Fibroblast of lung (primary cell): Measurements from ENCODE around the gene ARHGAP45. TPM values are rescaled to one million over a fixed set of nuclear protein-coding genes. Genes with fewer than 3 reads are reported as not detected.

Experiments
- DNase-seq, 2 donors: peaks; one replicate each; pipeline versions ENCODE4 v3.0.0 to v3.0.0-alpha.2; 2010; ENCODE audit warnings: low read depth in 2 of 2
- H2AFZ ChIP-seq: 2 replicates; pipeline ENCODE4 v1.5.1; 2012; ENCODE audit warnings: low read length, control low read depth, inconsistent platforms
- H3K27ac ChIP-seq: 2 replicates; pipeline ENCODE4 v1.5.1; 2011; ENCODE audit warnings: low read length, control low read depth; ENCODE audit not compliant: insufficient read depth
- H3K27me3 ChIP-seq: 2 replicates; pipeline ENCODE4 v1.5.1; 2011; ENCODE audit warnings: mild to moderate bottlenecking, low read length; ENCODE audit not compliant: control insufficient read depth, insufficient read depth
- H3K36me3 ChIP-seq: 2 replicates; pipeline ENCODE4 v1.5.1; 2011; ENCODE audit warnings: low read length; ENCODE audit not compliant: control insufficient read depth, insufficient read depth
- H3K4me1 ChIP-seq: 2 replicates; pipeline ENCODE4 v1.5.1; 2011; ENCODE audit warnings: low read length; ENCODE audit not compliant: control insufficient read depth, insufficient read depth; ENCODE audit errors: extremely low read depth
- H3K4me2 ChIP-seq: 2 replicates; pipeline ENCODE4 v1.5.1; 2011; ENCODE audit warnings: low read length, control low read depth; ENCODE audit not compliant: insufficient read depth; ENCODE audit errors: extremely low read depth
- H3K4me3 ChIP-seq, 4 experiments: fragments of 200-600 bp in 1 of 4; sonication (generic) in 1 of 4; replicated peaks in 1 of 4; 2 replicates each; pipeline ENCODE4 v1.5.1; 2011 to 2016; ENCODE audit warnings: low read length in 4 of 4, low read depth in 3 of 4, mild to moderate bottlenecking in 3 of 4, control low read depth in 2 of 4, inconsistent platforms in 1 of 4, mixed read lengths in 1 of 4; ENCODE audit not compliant: insufficient read depth in 1 of 4; ENCODE audit errors: control extremely low read depth in 1 of 4
- H3K79me2 ChIP-seq: 2 replicates; pipeline ENCODE4 v1.5.1; 2012; ENCODE audit warnings: mild to moderate bottlenecking, low read length, inconsistent platforms; ENCODE audit not compliant: control insufficient read depth, insufficient read depth
- H3K9ac ChIP-seq: 2 replicates; pipeline ENCODE4 v1.5.1; 2011; ENCODE audit warnings: mild to moderate bottlenecking, low read length, control low read depth; ENCODE audit not compliant: insufficient read depth
- H3K9me3 ChIP-seq: 2 replicates; pipeline ENCODE4 v1.5.1; 2012; ENCODE audit warnings: low read depth, low read length; ENCODE audit not compliant: control insufficient read depth, insufficient read depth
- H4K20me1 ChIP-seq: 2 replicates; pipeline ENCODE4 v1.5.1; 2011; ENCODE audit warnings: low read length; ENCODE audit not compliant: control insufficient read depth, insufficient read depth; ENCODE audit errors: extremely low read depth
- EZH2 ChIP-seq: IDR thresholded peaks from 2 replicates; pipeline ENCODE4 v1.5.1; 2012; ENCODE audit warnings: low read length, control low read depth, mild to moderate bottlenecking; ENCODE audit errors: missing control alignments
- polyA plus RNA-seq, 2 donors: library from polyadenylated mRNA; depleted of rRNA in 1 of 2; stranded (reverse) in 1 of 2; unstranded in 1 of 2; fragments of >200 nt; gene quantifications; 2 replicates each; pipeline ENCODE4 v1.2.1, GENCODE V29; 2011 to 2012; ENCODE audit warnings: missing spikeins in 1 of 2
- total RNA-seq: library from RNA; depleted of rRNA; stranded (reverse); fragments of >200 nt; gene quantifications from 2 replicates; pipeline ENCODE4 v1.2.1, GENCODE V29; 2014
- TF ChIP-seq, protein P1 (sequence below), 2 donors: IDR thresholded peaks in 1 of 2; conservative IDR thresholded peaks in 1 of 2; 1 replicate in 1 of 2; 2 replicates in 1 of 2; pipeline ENCODE4 v1.5.1; 2011 to 2012; ENCODE audit warnings: low read length in 2 of 2, control low read depth in 1 of 2, inconsistent platforms in 1 of 2, low read depth in 1 of 2, mild to moderate bottlenecking in 1 of 2

Gene ARHGAP45
- total and polyA plus RNA-seq, 2 donors (not counting 1 experiment from before 2014, with no cell fraction given), result 0.42 to 1.8 TPM

DNA sequence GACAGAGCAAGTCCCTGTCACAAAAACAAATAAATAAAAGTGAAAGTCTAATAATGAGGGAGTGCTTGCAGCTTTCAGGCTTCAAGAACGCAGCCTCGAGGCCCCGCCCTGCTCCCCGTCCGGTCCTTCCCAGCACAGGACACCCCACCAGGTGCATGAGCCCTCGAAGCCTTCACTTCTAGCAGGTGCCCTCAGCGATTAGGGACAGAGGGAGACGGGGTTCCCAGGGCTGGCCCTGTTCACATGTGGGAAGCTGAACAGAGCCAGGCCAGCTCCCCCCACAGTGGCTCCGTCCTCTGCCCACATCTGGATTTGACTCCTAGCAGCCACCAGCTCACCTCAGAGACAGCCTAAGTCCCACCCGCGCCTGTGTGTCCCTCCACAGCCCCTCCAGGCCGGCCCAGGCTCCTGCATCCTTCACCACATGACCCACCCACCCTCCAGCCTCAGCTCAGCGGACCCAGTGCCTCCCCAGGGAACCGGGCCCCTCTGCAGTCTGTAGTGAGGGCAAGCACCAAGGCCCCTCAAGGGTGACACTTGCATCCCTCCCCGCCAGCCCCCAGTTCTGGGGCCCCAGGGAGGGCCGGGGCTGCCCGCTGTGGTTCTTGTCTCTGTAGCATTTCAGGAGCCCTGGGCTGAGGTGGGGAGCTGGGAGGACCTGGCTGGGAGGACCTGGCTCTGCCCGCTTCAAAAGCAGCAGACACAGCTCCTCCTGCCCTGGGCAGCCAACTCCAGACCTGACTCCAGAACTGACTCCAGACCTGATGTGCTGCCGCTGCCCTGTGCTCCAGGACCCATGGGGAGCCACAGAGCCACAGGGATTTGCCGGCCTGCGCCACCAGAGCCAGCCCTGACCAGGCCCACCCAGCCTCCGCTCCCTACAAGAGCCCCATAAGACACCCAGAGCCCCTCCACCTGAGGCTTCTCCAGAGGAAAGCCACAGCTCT is 64.1 kb downstream of the ARHGAP45 start:
- peaks cover 4% of the 10 kb centered on the region for H3K4me1 ChIP-seq
- no peaks in the 10 kb centered on the region for H3K27me3 ChIP-seq
- H3K36me3 ChIP-seq, result peaks cover 26% of the 10 kb centered on the region
- peak overlapping the region; percentile 57 to 87 (median 77) for H3K4me3 ChIP-seq
- H4K20me1 ChIP-seq, result no peaks in the 10 kb centered on the region
- no peak for DNase-seq
- H3K4me2 ChIP-seq, result peak overlapping the region; percentile 85
- no peak overlapping the region for H2AFZ ChIP-seq
- H3K79me2 ChIP-seq, result peaks cover 75% of the 10 kb centered on the region
- peak overlapping the region; percentile 98 for H3K27ac ChIP-seq
- TF ChIP-seq, protein P1, sequence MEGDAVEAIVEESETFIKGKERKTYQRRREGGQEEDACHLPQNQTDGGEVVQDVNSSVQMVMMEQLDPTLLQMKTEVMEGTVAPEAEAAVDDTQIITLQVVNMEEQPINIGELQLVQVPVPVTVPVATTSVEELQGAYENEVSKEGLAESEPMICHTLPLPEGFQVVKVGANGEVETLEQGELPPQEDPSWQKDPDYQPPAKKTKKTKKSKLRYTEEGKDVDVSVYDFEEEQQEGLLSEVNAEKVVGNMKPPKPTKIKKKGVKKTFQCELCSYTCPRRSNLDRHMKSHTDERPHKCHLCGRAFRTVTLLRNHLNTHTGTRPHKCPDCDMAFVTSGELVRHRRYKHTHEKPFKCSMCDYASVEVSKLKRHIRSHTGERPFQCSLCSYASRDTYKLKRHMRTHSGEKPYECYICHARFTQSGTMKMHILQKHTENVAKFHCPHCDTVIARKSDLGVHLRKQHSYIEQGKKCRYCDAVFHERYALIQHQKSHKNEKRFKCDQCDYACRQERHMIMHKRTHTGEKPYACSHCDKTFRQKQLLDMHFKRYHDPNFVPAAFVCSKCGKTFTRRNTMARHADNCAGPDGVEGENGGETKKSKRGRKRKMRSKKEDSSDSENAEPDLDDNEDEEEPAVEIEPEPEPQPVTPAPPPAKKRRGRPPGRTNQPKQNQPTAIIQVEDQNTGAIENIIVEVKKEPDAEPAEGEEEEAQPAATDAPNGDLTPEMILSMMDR (conservative IDR thresholded peaks at IDR 0.05 in 1 of 2, IDR thresholded peaks at IDR 0.05 in 1 of 2; ENCODE audit: low read depth in 1 of 2, low read length in 2 of 2), result no peak
- TF ChIP-seq EZH2, result no peak
- H3K9me3 ChIP-seq, result no peaks in the 10 kb centered on the region
- H3K9ac ChIP-seq, result peak overlapping the region; percentile 98

DNA sequence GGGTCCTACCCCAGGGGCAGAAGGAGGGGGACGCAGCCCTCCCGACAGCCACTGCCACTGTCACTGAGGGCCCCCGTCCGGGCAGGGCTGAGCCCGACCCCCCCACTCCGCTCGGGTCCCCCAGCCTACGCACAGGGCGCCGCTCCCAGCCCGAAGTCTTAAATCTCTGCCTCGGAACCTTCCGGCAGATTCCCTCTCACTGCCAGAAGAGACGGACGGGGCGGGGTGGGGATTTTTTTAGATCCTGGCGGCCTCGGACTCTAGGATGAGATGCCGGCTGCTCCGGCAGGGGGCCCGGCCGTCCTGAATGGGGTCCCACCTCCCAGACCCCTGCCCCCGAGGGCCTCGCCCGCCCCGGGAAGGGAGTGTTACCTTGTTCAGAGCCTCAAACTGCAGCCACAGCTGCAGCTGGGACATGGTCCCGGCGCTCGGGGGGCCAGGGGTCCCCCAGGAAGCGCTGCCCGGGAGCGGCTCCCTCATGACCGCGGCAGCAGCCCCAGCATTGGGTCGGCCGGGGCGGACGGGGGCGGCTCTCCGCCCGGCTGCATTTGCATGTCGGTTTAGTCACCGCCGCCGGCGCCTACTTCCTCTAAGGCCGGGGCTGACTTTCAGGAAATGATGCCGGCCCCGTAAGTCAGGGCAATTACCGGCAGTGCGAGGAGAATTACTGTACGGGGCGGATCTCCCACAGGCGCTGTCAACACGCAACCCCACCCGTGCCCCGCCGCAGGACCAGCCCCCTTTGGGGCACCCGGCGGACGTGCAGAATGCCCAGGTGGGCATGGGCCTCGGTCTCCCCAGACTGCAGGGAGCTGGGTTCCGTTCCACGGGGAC is 65.0 kb downstream of the ARHGAP45 start:
- peaks cover 67% of the 10 kb centered on the region for H3K79me2 ChIP-seq
- no peak for TF ChIP-seq EZH2
- TF ChIP-seq, protein P1 (conservative IDR thresholded peaks at IDR 0.05 in 1 of 2, IDR thresholded peaks at IDR 0.05 in 1 of 2; ENCODE audit: low read depth in 1 of 2, low read length in 2 of 2), result no peak
- no peaks in the 10 kb centered on the region for H4K20me1 ChIP-seq

More for the DNA sequence above, 65.0 kb downstream of the ARHGAP45 start:
- Histone ChIP-seq H3K27me3 (no peaks in the 10 kb centered on the region), H3K9me3 (no peaks in the 10 kb centered on the region), H2AFZ (no peak overlapping the region), H3K27ac (peak overlapping the region; percentile 98), H3K9ac (peak overlapping the region; percentile 98), H3K4me1 (peaks cover 4% of the 10 kb centered on the region), H3K4me3 (peak overlapping the region; percentile 57 to 87 (median 77)), H3K36me3 (peaks cover 22% of the 10 kb centered on the region), H3K4me2 (peak overlapping the region; percentile 85)
- DNase-seq, result peak; percentile 84 to 93
